GM23338 (cell line): ENCODE data around the gene ANKRD62. TPM values are rescaled to one million over a fixed set of nuclear protein-coding genes. Genes with fewer than 3 reads are reported as not detected.

Source experiments
- ATAC-seq: fragments of 200-7000 bp; cut with Tn5 transposase; 3 replicates; pipeline ENCODE4 v1.9.1; 2020
- DNase-seq: peaks from one replicate; pipeline ENCODE4 v3.0.0-alpha.2; 2015; ENCODE audit warnings: low spot score
- H2AFZ ChIP-seq: fragments of 200-600 bp; sonication (generic); 2 replicates; pipeline ENCODE4 v1.8.0; 2016; ENCODE audit warnings: antibody characterized with exemption, mild to moderate bottlenecking, moderate library complexity
- H3F3A ChIP-seq: fragments of 200-600 bp; sonication (generic); replicated peaks from 2 replicates; pipeline ENCODE4 v1.8.0; 2017; ENCODE audit warnings: antibody characterized with exemption, mixed run types, low read depth
- H3K27ac ChIP-seq: fragments of 200-600 bp; sonication (generic); 2 replicates; pipeline ENCODE4 v1.6.1; 2016; ENCODE audit warnings: low read depth
- H3K27me3 ChIP-seq: fragments of 200-600 bp; sonication (generic); 2 replicates; pipeline ENCODE4 v1.8.0; 2016; ENCODE audit warnings: mild to moderate bottlenecking, mixed run types, moderate library complexity; ENCODE audit not compliant: insufficient read depth
- H3K36me3 ChIP-seq: fragments of 200-600 bp; sonication (generic); 2 replicates; pipeline ENCODE4 v1.8.0; 2016; ENCODE audit warnings: mild to moderate bottlenecking; ENCODE audit not compliant: insufficient read depth
- H3K4me1 ChIP-seq: fragments of 200-600 bp; sonication (generic); 2 replicates; pipeline ENCODE4 v1.8.0; 2016; ENCODE audit warnings: mild to moderate bottlenecking, moderate library complexity; ENCODE audit not compliant: insufficient read depth
- H3K4me2 ChIP-seq: fragments of 200-600 bp; sonication (generic); 2 replicates; pipeline ENCODE4 v1.7.1; 2017; ENCODE audit warnings: mixed run types
- H3K4me3 ChIP-seq: fragments of 200-600 bp; sonication (generic); 2 replicates; pipeline ENCODE4 v1.6.1; 2016; ENCODE audit warnings: mixed run types
- H3K79me2 ChIP-seq: fragments of 200-600 bp; sonication (generic); replicated peaks from 2 replicates; pipeline ENCODE4 v1.8.0; 2017; ENCODE audit warnings: mild to moderate bottlenecking; ENCODE audit not compliant: insufficient read depth
- H3K9me2 ChIP-seq: fragments of 200-600 bp; sonication (generic); 2 replicates; pipeline ENCODE4 v1.8.0; 2017; ENCODE audit not compliant: insufficient read depth
- H4K20me1 ChIP-seq: fragments of 200-600 bp; sonication (generic); replicated peaks from 2 replicates; pipeline ENCODE4 v1.8.0; 2017; ENCODE audit warnings: mild to moderate bottlenecking; ENCODE audit not compliant: insufficient read depth
- H3K27ac Mint-ChIP-seq: 2 replicates; pipeline ENCODE4 v1.8.0; 2020; ENCODE audit warnings: inconsistent platforms, mild to moderate bottlenecking, moderate library complexity, mixed read lengths
- H3K27me3 Mint-ChIP-seq: 3 replicates; pipeline ENCODE4 v1.8.0; 2022; ENCODE audit warnings: low read depth, mild to moderate bottlenecking, moderate library complexity, mixed read lengths, inconsistent platforms; ENCODE audit not compliant: insufficient read depth, poor library complexity
- H3K36me3 Mint-ChIP-seq: 3 replicates; pipeline ENCODE4 v1.8.0; 2021; ENCODE audit warnings: low read depth, mild to moderate bottlenecking, inconsistent platforms, moderate library complexity, mixed read lengths
- H3K4me1 Mint-ChIP-seq: 3 replicates; pipeline ENCODE4 v1.8.0; 2020; ENCODE audit warnings: mild to moderate bottlenecking, inconsistent platforms, mixed read lengths
- H3K4me3 Mint-ChIP-seq: 3 replicates; pipeline ENCODE4 v1.8.0; 2021; ENCODE audit warnings: moderate library complexity, mild to moderate bottlenecking, inconsistent platforms, mixed read lengths
- H3K9me3 Mint-ChIP-seq: 3 replicates; pipeline ENCODE4 v1.8.0; 2020; ENCODE audit warnings: moderate library complexity, mild to moderate bottlenecking, inconsistent platforms, mixed read lengths
- CREB1 ChIP-seq: fragments of 250-450 bp; sonication (Bioruptor Pico); IDR thresholded peaks from 2 replicates; pipeline ENCODE4 v1.5.0; 2020; ENCODE audit warnings: low read depth, mild to moderate bottlenecking, moderate library complexity
- EZH2 ChIP-seq: fragments of 200-600 bp; sonication (generic); IDR thresholded peaks from one replicate; pipeline ENCODE4 v1.8.0; 2017; ENCODE audit warnings: antibody characterized with exemption, mild to moderate bottlenecking, low read depth; ENCODE audit not compliant: unreplicated experiment
- EZH2phosphoT487 ChIP-seq: fragments of 200-600 bp; sonication (generic); IDR thresholded peaks from one replicate; pipeline ENCODE4 v1.8.1; 2018; ENCODE audit warnings: antibody characterized with exemption; ENCODE audit not compliant: unreplicated experiment
- JUNB ChIP-seq: IDR thresholded peaks from one replicate; pipeline ENCODE4 v1.6.1; 2016; ENCODE audit warnings: antibody characterized with exemption; ENCODE audit not compliant: unreplicated experiment
- NANOG ChIP-seq: IDR thresholded peaks from 2 replicates; pipeline ENCODE4 v1.6.1; 2016; ENCODE audit warnings: antibody characterized with exemption, borderline replicate concordance
- POLR2AphosphoS5 ChIP-seq: IDR thresholded peaks from 2 replicates; pipeline ENCODE4 v1.6.1; 2016; ENCODE audit warnings: antibody characterized with exemption, low read depth
- STAT1 ChIP-seq: IDR thresholded peaks from one replicate; pipeline ENCODE4 v1.6.1; 2016; ENCODE audit warnings: antibody characterized with exemption; ENCODE audit not compliant: unreplicated experiment
- ZNF114 ChIP-seq: fragments of 250-450 bp; sonication (Bioruptor Pico); IDR thresholded peaks from 2 replicates; pipeline ENCODE4 v1.5.0; 2020; ENCODE audit warnings: mild to moderate bottlenecking, moderate library complexity
- ZNF331 ChIP-seq: fragments of 250-450 bp; sonication (Bioruptor Pico); IDR thresholded peaks from 2 replicates; pipeline ENCODE4 v1.5.0; 2020; ENCODE audit warnings: low read depth, mild to moderate bottlenecking, moderate library complexity
- polyA plus RNA-seq: library from polyadenylated mRNA; unstranded; fragments of >200 nt; fragmentation: Nextera tagmentation; extraction: Ambion mirVana; gene quantifications from 2 replicates; pipeline ENCODE4 v1.2.1, GENCODE V29; 2016
- total RNA-seq: library from RNA; depleted of rRNA; stranded (reverse); fragments of >200 nt; shearing (Covaris generic); gene quantifications from 2 replicates; pipeline ENCODE4 v1.2.3, GENCODE V29; 2014
- TF ChIP-seq, protein P1 (sequence below), 2 experiments: fragments of 200-600 bp in 1 of 2; sonication (generic) in 1 of 2; conservative IDR thresholded peaks; 2 replicates each; pipeline versions ENCODE4 v1.5.1 to v1.6.1; 2016 to 2017; ENCODE audit warnings: antibody characterized with exemption in 2 of 2, low read depth in 2 of 2, mild to moderate bottlenecking in 2 of 2, moderate library complexity in 1 of 2
- TF ChIP-seq, protein P2 (sequence below): IDR thresholded peaks from 2 replicates; pipeline ENCODE4 v1.6.1; 2016; ENCODE audit warnings: antibody characterized with exemption
- TF ChIP-seq, protein P3 (sequence below): IDR thresholded peaks from one replicate; pipeline ENCODE4 v1.6.1; 2018; ENCODE audit warnings: antibody characterized with exemption; ENCODE audit not compliant: unreplicated experiment

ANKRD62 gene
- total and polyA plus RNA-seq, 2 experiments from 2014 or later = not detected

DNA sequence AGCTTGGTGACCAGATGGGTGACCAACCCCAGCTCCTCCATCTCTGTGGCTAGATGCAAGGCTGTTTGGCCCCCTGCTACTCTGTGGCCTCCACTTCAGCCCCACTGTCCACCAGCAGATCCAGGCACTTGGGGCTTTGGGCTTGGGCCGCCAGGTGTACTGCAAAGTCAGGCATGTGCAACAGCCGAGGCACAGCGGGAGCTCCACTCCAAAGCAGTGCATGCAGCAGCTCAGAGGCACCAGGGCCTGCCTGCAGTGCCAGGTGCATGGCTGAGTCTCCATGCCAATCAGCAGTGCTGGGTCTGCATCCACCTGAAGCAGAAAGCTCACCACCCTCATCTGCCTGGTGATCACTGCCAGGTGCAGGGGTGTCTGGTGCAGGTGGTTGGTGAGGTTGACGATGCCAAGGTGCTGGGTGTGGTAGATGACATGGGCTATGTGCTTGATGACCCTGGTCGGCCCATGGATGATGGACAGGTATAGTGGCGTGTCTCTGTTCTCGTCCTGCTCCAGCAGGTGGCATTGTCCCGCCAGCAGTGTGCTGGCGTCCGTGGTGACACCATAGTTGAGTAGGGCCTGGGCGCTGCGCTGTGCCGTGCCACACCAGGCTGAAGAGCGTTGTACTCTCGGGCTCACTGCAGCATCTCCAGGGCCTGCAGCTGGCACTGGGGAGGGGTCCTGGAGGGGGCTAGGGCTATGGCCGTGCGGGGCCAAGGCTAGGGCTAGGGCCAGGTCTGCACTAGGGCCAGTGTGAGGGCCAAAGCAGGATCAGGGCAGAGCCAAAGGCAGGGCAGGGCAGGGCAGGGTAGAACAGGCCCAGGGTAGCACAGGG, 1.0 kb upstream of the ANKRD62 start:
- H3K27me3 ChIP-seq = no peaks in the 10 kb centered on the region
- H2AFZ ChIP-seq = no peak overlapping the region
- ATAC-seq (peak; percentile 97), DNase-seq (peak; percentile 69)
- peaks cover 4% of the 10 kb centered on the region; the same call in 1 of the 3 replicates for H3K36me3 Mint-ChIP-seq
- H3K9me3 Mint-ChIP-seq = peaks cover 8% of the 10 kb centered on the region
- no peak overlapping the region for H3K4me3 ChIP-seq
- no peak overlapping the region for H3K4me2 ChIP-seq
- no peaks in the 10 kb centered on the region for H3K9me2 ChIP-seq
- TF ChIP-seq, protein P1, sequence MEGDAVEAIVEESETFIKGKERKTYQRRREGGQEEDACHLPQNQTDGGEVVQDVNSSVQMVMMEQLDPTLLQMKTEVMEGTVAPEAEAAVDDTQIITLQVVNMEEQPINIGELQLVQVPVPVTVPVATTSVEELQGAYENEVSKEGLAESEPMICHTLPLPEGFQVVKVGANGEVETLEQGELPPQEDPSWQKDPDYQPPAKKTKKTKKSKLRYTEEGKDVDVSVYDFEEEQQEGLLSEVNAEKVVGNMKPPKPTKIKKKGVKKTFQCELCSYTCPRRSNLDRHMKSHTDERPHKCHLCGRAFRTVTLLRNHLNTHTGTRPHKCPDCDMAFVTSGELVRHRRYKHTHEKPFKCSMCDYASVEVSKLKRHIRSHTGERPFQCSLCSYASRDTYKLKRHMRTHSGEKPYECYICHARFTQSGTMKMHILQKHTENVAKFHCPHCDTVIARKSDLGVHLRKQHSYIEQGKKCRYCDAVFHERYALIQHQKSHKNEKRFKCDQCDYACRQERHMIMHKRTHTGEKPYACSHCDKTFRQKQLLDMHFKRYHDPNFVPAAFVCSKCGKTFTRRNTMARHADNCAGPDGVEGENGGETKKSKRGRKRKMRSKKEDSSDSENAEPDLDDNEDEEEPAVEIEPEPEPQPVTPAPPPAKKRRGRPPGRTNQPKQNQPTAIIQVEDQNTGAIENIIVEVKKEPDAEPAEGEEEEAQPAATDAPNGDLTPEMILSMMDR (conservative IDR thresholded peaks at IDR 0.05; ENCODE audit: low read depth in 2 of 2) = peak; percentile 48 to 90
- no peak for TF ChIP-seq JUNB
- no peaks in the 10 kb centered on the region for H3F3A ChIP-seq
- H3K27me3 Mint-ChIP-seq = peaks cover 13% of the 10 kb centered on the region
- no peak overlapping the region for H3K27ac ChIP-seq
- H3K4me3 Mint-ChIP-seq = no peak overlapping the region
- no peaks in the 10 kb centered on the region for H4K20me1 ChIP-seq
- no peaks in the 10 kb centered on the region for H3K36me3 ChIP-seq
- H3K4me1 ChIP-seq = no peaks in the 10 kb centered on the region
- no peaks in the 10 kb centered on the region for H3K4me1 Mint-ChIP-seq
- no peak overlapping the region for H3K27ac Mint-ChIP-seq
- no peaks in the 10 kb centered on the region for H3K79me2 ChIP-seq

DNA sequence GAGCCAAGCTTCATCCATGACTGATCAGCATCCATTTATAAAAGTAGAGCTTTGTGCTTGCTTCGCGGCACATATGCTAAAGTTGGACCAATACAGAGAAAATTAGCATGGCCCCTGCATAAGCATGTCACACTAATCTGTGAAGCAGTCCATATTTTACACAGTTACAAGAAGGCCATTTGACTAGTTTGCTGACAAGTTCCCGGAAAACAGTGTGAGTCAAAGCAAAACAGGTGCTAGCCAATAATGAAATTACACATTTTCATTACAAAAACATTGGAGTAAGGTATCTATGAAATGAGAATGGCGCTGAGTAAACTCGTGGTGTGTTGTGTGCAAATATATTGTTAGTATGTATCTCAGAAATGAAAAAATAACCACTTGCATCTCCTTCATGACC, 4.7 kb downstream of the ANKRD62 start:
- Histone ChIP-seq H3F3A (no peaks in the 10 kb centered on the region), H3K4me1 (no peaks in the 10 kb centered on the region), H3K27me3 (no peaks in the 10 kb centered on the region), H3K79me2 (no peaks in the 10 kb centered on the region), H3K36me3 (no peaks in the 10 kb centered on the region), H3K9me2 (no peaks in the 10 kb centered on the region), H3K27ac (no peak overlapping the region), H3K4me2 (no peak overlapping the region), H2AFZ (peak overlapping the region; percentile 69; the same call in 1 of the 2 replicates), H4K20me1 (no peaks in the 10 kb centered on the region), H3K4me3 (no peak overlapping the region)
- H3K9me3 Mint-ChIP-seq = peaks cover 5% of the 10 kb centered on the region
- no peaks in the 10 kb centered on the region for H3K4me1 Mint-ChIP-seq
- ATAC-seq = no peak
- peaks cover 6% of the 10 kb centered on the region for H3K27me3 Mint-ChIP-seq
- H3K4me3 Mint-ChIP-seq = no peak overlapping the region
- no peak for DNase-seq
- H3K27ac Mint-ChIP-seq = no peak overlapping the region
- H3K36me3 Mint-ChIP-seq = peaks cover 4% of the 10 kb centered on the region; the same call in 1 of the 3 replicates
- TF ChIP-seq ZNF331 (CRISPR knock-in tag) (no peak), STAT1 (no peak), POLR2AphosphoS5 (no peak), CREB1 (no peak), NANOG (no peak), EZH2 (no peak), ZNF114 (CRISPR knock-in tag) (no peak), EZH2phosphoT487 (no peak)
- TF ChIP-seq, protein P1 (conservative IDR thresholded peaks at IDR 0.05; ENCODE audit: low read depth in 2 of 2) = no peak
- TF ChIP-seq, protein P2, sequence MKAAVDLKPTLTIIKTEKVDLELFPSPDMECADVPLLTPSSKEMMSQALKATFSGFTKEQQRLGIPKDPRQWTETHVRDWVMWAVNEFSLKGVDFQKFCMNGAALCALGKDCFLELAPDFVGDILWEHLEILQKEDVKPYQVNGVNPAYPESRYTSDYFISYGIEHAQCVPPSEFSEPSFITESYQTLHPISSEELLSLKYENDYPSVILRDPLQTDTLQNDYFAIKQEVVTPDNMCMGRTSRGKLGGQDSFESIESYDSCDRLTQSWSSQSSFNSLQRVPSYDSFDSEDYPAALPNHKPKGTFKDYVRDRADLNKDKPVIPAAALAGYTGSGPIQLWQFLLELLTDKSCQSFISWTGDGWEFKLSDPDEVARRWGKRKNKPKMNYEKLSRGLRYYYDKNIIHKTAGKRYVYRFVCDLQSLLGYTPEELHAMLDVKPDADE = no peak
- TF ChIP-seq, protein P3, sequence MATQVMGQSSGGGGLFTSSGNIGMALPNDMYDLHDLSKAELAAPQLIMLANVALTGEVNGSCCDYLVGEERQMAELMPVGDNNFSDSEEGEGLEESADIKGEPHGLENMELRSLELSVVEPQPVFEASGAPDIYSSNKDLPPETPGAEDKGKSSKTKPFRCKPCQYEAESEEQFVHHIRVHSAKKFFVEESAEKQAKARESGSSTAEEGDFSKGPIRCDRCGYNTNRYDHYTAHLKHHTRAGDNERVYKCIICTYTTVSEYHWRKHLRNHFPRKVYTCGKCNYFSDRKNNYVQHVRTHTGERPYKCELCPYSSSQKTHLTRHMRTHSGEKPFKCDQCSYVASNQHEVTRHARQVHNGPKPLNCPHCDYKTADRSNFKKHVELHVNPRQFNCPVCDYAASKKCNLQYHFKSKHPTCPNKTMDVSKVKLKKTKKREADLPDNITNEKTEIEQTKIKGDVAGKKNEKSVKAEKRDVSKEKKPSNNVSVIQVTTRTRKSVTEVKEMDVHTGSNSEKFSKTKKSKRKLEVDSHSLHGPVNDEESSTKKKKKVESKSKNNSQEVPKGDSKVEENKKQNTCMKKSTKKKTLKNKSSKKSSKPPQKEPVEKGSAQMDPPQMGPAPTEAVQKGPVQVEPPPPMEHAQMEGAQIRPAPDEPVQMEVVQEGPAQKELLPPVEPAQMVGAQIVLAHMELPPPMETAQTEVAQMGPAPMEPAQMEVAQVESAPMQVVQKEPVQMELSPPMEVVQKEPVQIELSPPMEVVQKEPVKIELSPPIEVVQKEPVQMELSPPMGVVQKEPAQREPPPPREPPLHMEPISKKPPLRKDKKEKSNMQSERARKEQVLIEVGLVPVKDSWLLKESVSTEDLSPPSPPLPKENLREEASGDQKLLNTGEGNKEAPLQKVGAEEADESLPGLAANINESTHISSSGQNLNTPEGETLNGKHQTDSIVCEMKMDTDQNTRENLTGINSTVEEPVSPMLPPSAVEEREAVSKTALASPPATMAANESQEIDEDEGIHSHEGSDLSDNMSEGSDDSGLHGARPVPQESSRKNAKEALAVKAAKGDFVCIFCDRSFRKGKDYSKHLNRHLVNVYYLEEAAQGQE = no peak
